ENCODE results near the gene CARD16. TPM values are rescaled to one million over a fixed set of nuclear protein-coding genes. Genes with fewer than 3 reads are reported as not detected.

Gene CARD16
- total and polyA plus RNA-seq, 7 donors = 1.1 to 119 (median 11.6) TPM

Other genes starting within 250 kb of the CARD16 start
- 1 to 10 TPM in 3 of 4 donors, under 1 TPM in 1; 0.71 to 9.4 (median 2.6) TPM for gene CASP12, start 146.9 kb downstream of the CARD16 start, total RNA-seq
- gene CASP12, start 146.9 kb downstream of the CARD16 start, polyA plus RNA-seq = 1 to 10 TPM in 1 of 3 donors, under 1 TPM in 1, not detected in 1; 0.22 to 3.0 TPM
- 10 to 100 TPM; 45.3 to 64.6 (median 55.5) TPM for gene CASP4, start 76.8 kb downstream of the CARD16 start, total RNA-seq
- 10 to 100 TPM; 20.8 to 51.8 (median 34.8) TPM for gene CASP4, start 76.8 kb downstream of the CARD16 start, polyA plus RNA-seq
- not detected for gene CASP5, start 22.2 kb downstream of the CARD16 start, total RNA-seq
- 10 to 100 TPM; 25.4 to 43.3 (median 31.8) TPM for gene CASP5, start 22.2 kb downstream of the CARD16 start, polyA plus RNA-seq
- gene CASP1, start 10.2 kb downstream of the CARD16 start, total RNA-seq = 10 to 100 TPM in 2 of 4 donors, 1 to 10 TPM in 2; 8.3 to 14.3 (median 11.6) TPM
- 100 to 1,000 TPM in 1 of 3 donors, 10 to 100 TPM in 2; 35.4 to 192 (median 43.2) TPM for gene CASP1, start 10.2 kb downstream of the CARD16 start, polyA plus RNA-seq
- not detected for gene CARD18, start 94.4 kb upstream of the CARD16 start, total RNA-seq
- gene CARD18, start 94.4 kb upstream of the CARD16 start, polyA plus RNA-seq = not detected

All from sigmoid colon (tissue), 7 donors.